A673 (cell line): ENCODE data around the gene ERCC6L. TPM values are rescaled to one million over a fixed set of nuclear protein-coding genes. Genes with fewer than 3 reads are reported as not detected.

ENCODE experiments used
- BruUV-seq: library from RNA; stranded (reverse); fragments of 400-500 nt; replicated peaks from 2 replicates; lab custom pipeline; 2021; lab: Mats Ljungman, UMichigan
- CTCF ChIA-PET: fragments of 300-600 bp; sonication (Branson Sonifier 250); formaldehyde crosslinking; loops from one replicate; lab custom pipeline; 2022; ENCODE audit warnings: antibody characterized with exemption; lab: Charles Lee
- POLR2A ChIA-PET: fragments of 300-600 bp; sonication (Branson Sonifier 250); formaldehyde crosslinking; loops from one replicate; lab custom pipeline; 2022; ENCODE audit warnings: antibody characterized with exemption; ENCODE audit not compliant: low non-redundant PET; lab: Charles Lee
- DNase-seq: peaks from one replicate; pipeline ENCODE4 v3.0.0-alpha.2; 2015; ENCODE audit warnings: low spot score
- H3K27ac ChIP-seq: fragments of 200-600 bp; sonication (generic); 2 replicates; pipeline ENCODE4 v1.5.1; 2016; ENCODE audit warnings: mixed run types, low read depth, mild to moderate bottlenecking, mixed read lengths, antibody characterized with exemption, low read length; ENCODE audit not compliant: poor library complexity, severe bottlenecking
- H3K27me3 ChIP-seq: fragments of 200-600 bp; sonication (generic); replicated peaks from 2 replicates; pipeline ENCODE4 v1.6.1; 2017; ENCODE audit warnings: mixed run types, low read depth, mild to moderate bottlenecking, mixed read lengths, antibody characterized with exemption, low read length; ENCODE audit not compliant: insufficient read depth, poor library complexity
- H3K36me3 ChIP-seq: fragments of 200-600 bp; sonication (generic); 2 replicates; pipeline ENCODE4 v1.6.1; 2016; ENCODE audit warnings: mixed run types, mild to moderate bottlenecking, mixed read lengths, antibody characterized with exemption, low read length; ENCODE audit not compliant: insufficient read depth, poor library complexity, severe bottlenecking
- H3K4me1 ChIP-seq: fragments of 200-600 bp; sonication (generic); 2 replicates; pipeline ENCODE4 v1.6.1; 2017; ENCODE audit warnings: mixed run types, mild to moderate bottlenecking, mixed read lengths, antibody characterized with exemption, low read length; ENCODE audit not compliant: insufficient read depth, poor library complexity, severe bottlenecking
- H3K4me3 ChIP-seq: fragments of 200-600 bp; sonication (generic); 2 replicates; pipeline ENCODE4 v1.5.1; 2016; ENCODE audit warnings: low read depth, mixed run types, mild to moderate bottlenecking, mixed read lengths, low read length; ENCODE audit not compliant: poor library complexity, severe bottlenecking
- H3K9me3 ChIP-seq: fragments of 200-600 bp; sonication (generic); 2 replicates; pipeline ENCODE4 v1.6.1; 2016; ENCODE audit warnings: mixed run types, low read depth, mild to moderate bottlenecking, mixed read lengths, antibody characterized with exemption, low read length; ENCODE audit not compliant: poor library complexity, severe bottlenecking
- CTCF ChIP-seq: fragments of 300-800, 200-600 bp; sonication (generic); conservative IDR thresholded peaks from 2 replicates; pipeline ENCODE4 v1.5.1; 2017; ENCODE audit warnings: low read depth, mild to moderate bottlenecking, antibody characterized with exemption, low read length, moderate library complexity, mixed read lengths
- EZH2 ChIP-seq: fragments of 200-600 bp; sonication (generic); IDR thresholded peaks from 2 replicates; pipeline ENCODE4 v1.6.1; 2017; ENCODE audit warnings: borderline replicate concordance, low read depth, mild to moderate bottlenecking, mixed read lengths, antibody characterized with exemption, low read length; ENCODE audit not compliant: poor library complexity, severe bottlenecking
- intact Hi-C: fragments of 100-400 bp; cut with micrococcal nuclease; formaldehyde crosslinking; loops from one replicate; pipeline ENCODE4 v1.10.0; 2022; ENCODE audit not compliant: unreplicated experiment
- total RNA-seq: library from RNA; stranded (reverse); gene quantifications from 2 replicates; pipeline ENCODE4 v1.2.3, GENCODE V29; 2021

The ERCC6L gene
- total RNA-seq, 1 experiment from 2014 or later: 17.0 TPM

GRCh38 chrX:72258174-72258573, 19.3 kb upstream of the ERCC6L start:
- ChIA-PET CTCF (no interaction called here), POLR2A (no interaction called here)
- H3K4me1 ChIP-seq: peaks cover 4% of the 10 kb centered on the region
- H3K9me3 ChIP-seq: no peaks in the 10 kb centered on the region
- no peak for TF ChIP-seq CTCF
- no peak for TF ChIP-seq EZH2
- BruUV-seq: no TSS peak
- peaks cover 24% of the 10 kb centered on the region for H3K27me3 ChIP-seq
- H3K27ac ChIP-seq: no peak overlapping the region
- no peaks in the 10 kb centered on the region for H3K36me3 ChIP-seq
- no peak overlapping the region for H3K4me3 ChIP-seq
- no peak for DNase-seq
- intact Hi-C loops: no loop called here

GRCh38 chrX:72255864-72256263, 17.0 kb upstream of the ERCC6L start:
- no peaks in the 10 kb centered on the region for H3K9me3 ChIP-seq
- no peak for DNase-seq
- POLR2A ChIA-PET: no interaction called here
- peaks cover 24% of the 10 kb centered on the region for H3K27me3 ChIP-seq
- no peaks in the 10 kb centered on the region for H3K36me3 ChIP-seq
- CTCF ChIA-PET: no interaction called here
- peaks cover 4% of the 10 kb centered on the region for H3K4me1 ChIP-seq
- TF ChIP-seq CTCF (no peak), EZH2 (no peak)
- H3K27ac ChIP-seq: no peak overlapping the region
- BruUV-seq: no TSS peak
- intact Hi-C loops: no loop called here
- H3K4me3 ChIP-seq: no peak overlapping the region

- POLR2A ChIA-PET: no interaction called here
Observed at GRCh38 chrX:72255445-72255844, 16.6 kb upstream of the ERCC6L start.

More at GRCh38 chrX:72255445-72255844, 16.6 kb upstream of the ERCC6L start:
- Histone ChIP-seq H3K27me3 (peaks cover 24% of the 10 kb centered on the region), H3K36me3 (no peaks in the 10 kb centered on the region), H3K4me3 (no peak overlapping the region), H3K9me3 (no peaks in the 10 kb centered on the region), H3K4me1 (peaks cover 4% of the 10 kb centered on the region), H3K27ac (no peak overlapping the region)
- DNase-seq: no peak
- CTCF ChIA-PET: no interaction called here
- no TSS peak for BruUV-seq
- intact Hi-C loops: no loop called here
- TF ChIP-seq EZH2 (no peak), CTCF (no peak)
